Measurements from ENCODE around the gene TBC1D8. TPM values are rescaled to one million over a fixed set of nuclear protein-coding genes. Genes with fewer than 3 reads are reported as not detected.

TBC1D8 gene
- total RNA-seq, 1 experiment from 2014 or later: 51.7 TPM

- H3K4me1 Mint-ChIP-seq: peaks cover 10% of the 10 kb centered on the region
- CTCF ChIA-PET: interaction anchor here (0.5 to 2.0 kb wide), 3 partner anchors 19 to 174 kb away, joined by 4 to 6 read pairs (median 5); no protein-coding TSS in a partner anchor
- POLR2A ChIA-PET: no interaction called here
- no peaks in the 10 kb centered on the region for H3K27me3 Mint-ChIP-seq (ENCODE audit: low read depth)
- no peak for DNase-seq (ENCODE audit: low spot score)
- H3K4me3 Mint-ChIP-seq: no peak overlapping the region
- H3K9me3 Mint-ChIP-seq: peaks cover 16% of the 10 kb centered on the region; the same call in 1 of the 2 replicates
- ATAC-seq: no peak
- peaks cover 65% of the 10 kb centered on the region for H3K36me3 Mint-ChIP-seq
- no peak for TF ChIP-seq ATF2 (CRISPR knock-in tag; IDR thresholded peaks at IDR 0.05; ENCODE audit: borderline replicate concordance, low read depth)
- no peak for TF ChIP-seq ZBTB21 (CRISPR knock-in tag; IDR thresholded peaks at IDR 0.05; ENCODE audit: borderline replicate concordance)
- no peak for TF ChIP-seq SMAD4 (CRISPR knock-in tag; IDR thresholded peaks at IDR 0.05)
- no peak for TF ChIP-seq ZNF512 (CRISPR knock-in tag; IDR thresholded peaks at IDR 0.05; ENCODE audit: borderline replicate concordance)
- TF ChIP-seq TEAD1 (CRISPR knock-in tag; IDR thresholded peaks at IDR 0.05): no peak
- no peak for TF ChIP-seq ATF3 (CRISPR knock-in tag; conservative IDR thresholded peaks at IDR 0.05)
- TF ChIP-seq ZNF219 (CRISPR knock-in tag; IDR thresholded peaks at IDR 0.05; ENCODE audit: borderline replicate concordance): no peak
- no peak for TF ChIP-seq NR3C1 (CRISPR knock-in tag; conservative IDR thresholded peaks at IDR 0.05; ENCODE audit: low read depth)
- no peak for TF ChIP-seq ZNF416 (CRISPR knock-in tag; IDR thresholded peaks at IDR 0.05)
- TF ChIP-seq, protein P1, sequence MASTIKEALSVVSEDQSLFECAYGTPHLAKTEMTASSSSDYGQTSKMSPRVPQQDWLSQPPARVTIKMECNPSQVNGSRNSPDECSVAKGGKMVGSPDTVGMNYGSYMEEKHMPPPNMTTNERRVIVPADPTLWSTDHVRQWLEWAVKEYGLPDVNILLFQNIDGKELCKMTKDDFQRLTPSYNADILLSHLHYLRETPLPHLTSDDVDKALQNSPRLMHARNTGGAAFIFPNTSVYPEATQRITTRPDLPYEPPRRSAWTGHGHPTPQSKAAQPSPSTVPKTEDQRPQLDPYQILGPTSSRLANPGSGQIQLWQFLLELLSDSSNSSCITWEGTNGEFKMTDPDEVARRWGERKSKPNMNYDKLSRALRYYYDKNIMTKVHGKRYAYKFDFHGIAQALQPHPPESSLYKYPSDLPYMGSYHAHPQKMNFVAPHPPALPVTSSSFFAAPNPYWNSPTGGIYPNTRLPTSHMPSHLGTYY (CRISPR knock-in tag; IDR thresholded peaks at IDR 0.05): no peak
- TF ChIP-seq NR1H2 (CRISPR knock-in tag; IDR thresholded peaks at IDR 0.05): no peak
- no peak for TF ChIP-seq USF2 (CRISPR knock-in tag; IDR thresholded peaks at IDR 0.05)
- no peak for TF ChIP-seq ETV6 (CRISPR knock-in tag; IDR thresholded peaks at IDR 0.05)
- TF ChIP-seq, protein P2, sequence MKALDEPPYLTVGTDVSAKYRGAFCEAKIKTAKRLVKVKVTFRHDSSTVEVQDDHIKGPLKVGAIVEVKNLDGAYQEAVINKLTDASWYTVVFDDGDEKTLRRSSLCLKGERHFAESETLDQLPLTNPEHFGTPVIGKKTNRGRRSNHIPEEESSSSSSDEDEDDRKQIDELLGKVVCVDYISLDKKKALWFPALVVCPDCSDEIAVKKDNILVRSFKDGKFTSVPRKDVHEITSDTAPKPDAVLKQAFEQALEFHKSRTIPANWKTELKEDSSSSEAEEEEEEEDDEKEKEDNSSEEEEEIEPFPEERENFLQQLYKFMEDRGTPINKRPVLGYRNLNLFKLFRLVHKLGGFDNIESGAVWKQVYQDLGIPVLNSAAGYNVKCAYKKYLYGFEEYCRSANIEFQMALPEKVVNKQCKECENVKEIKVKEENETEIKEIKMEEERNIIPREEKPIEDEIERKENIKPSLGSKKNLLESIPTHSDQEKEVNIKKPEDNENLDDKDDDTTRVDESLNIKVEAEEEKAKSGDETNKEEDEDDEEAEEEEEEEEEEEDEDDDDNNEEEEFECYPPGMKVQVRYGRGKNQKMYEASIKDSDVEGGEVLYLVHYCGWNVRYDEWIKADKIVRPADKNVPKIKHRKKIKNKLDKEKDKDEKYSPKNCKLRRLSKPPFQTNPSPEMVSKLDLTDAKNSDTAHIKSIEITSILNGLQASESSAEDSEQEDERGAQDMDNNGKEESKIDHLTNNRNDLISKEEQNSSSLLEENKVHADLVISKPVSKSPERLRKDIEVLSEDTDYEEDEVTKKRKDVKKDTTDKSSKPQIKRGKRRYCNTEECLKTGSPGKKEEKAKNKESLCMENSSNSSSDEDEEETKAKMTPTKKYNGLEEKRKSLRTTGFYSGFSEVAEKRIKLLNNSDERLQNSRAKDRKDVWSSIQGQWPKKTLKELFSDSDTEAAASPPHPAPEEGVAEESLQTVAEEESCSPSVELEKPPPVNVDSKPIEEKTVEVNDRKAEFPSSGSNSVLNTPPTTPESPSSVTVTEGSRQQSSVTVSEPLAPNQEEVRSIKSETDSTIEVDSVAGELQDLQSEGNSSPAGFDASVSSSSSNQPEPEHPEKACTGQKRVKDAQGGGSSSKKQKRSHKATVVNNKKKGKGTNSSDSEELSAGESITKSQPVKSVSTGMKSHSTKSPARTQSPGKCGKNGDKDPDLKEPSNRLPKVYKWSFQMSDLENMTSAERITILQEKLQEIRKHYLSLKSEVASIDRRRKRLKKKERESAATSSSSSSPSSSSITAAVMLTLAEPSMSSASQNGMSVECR (CRISPR knock-in tag; IDR thresholded peaks at IDR 0.05; ENCODE audit: borderline replicate concordance): no peak
- no peak for TF ChIP-seq ZNF423 (CRISPR knock-in tag; IDR thresholded peaks at IDR 0.05)
- TF ChIP-seq, protein P3, sequence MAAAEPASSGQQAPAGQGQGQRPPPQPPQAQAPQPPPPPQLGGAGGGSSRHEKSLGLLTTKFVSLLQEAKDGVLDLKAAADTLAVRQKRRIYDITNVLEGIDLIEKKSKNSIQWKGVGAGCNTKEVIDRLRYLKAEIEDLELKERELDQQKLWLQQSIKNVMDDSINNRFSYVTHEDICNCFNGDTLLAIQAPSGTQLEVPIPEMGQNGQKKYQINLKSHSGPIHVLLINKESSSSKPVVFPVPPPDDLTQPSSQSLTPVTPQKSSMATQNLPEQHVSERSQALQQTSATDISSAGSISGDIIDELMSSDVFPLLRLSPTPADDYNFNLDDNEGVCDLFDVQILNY (CRISPR knock-in tag; IDR thresholded peaks at IDR 0.05): no peak
- TF ChIP-seq PREB (CRISPR knock-in tag; IDR thresholded peaks at IDR 0.05; ENCODE audit: borderline replicate concordance): no peak
- TF ChIP-seq PRRX2 (CRISPR knock-in tag; IDR thresholded peaks at IDR 0.05): no peak
- TF ChIP-seq, protein P4, sequence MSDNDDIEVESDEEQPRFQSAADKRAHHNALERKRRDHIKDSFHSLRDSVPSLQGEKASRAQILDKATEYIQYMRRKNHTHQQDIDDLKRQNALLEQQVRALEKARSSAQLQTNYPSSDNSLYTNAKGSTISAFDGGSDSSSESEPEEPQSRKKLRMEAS (CRISPR knock-in tag; IDR thresholded peaks at IDR 0.05): no peak
- no peak for TF ChIP-seq SOX15 (CRISPR knock-in tag; IDR thresholded peaks at IDR 0.05)
- no peak overlapping the region for H3K27ac Mint-ChIP-seq
Observed at GRCh38 chr2:101030866-101031554, 120.2 kb downstream of the TBC1D8 start.
